ENCODE measurements around the gene PPIF.

PPIF gene

GRCh38 chr10:79393924-79394610, 46.8 kb downstream of the PPIF start:
- no peaks in the 10 kb centered on the region for H3K36me3 ChIP-seq (replicated peaks in 1 of 2; ENCODE audit: control insufficient read depth in 2 of 2, insufficient read depth in 2 of 2, low read length in 2 of 2)
- H2BK5ac ChIP-seq (ENCODE audit: low read length), result no peak overlapping the region
- H2BK120ac ChIP-seq (ENCODE audit: low read depth, low read length), result no peak overlapping the region
- H3K4me3 ChIP-seq (ENCODE audit: low read length in 2 of 2), result no peak overlapping the region
- no peak overlapping the region for H2AFZ ChIP-seq (ENCODE audit: low read length)
- H3K9me3 ChIP-seq (replicated peaks in 1 of 2; ENCODE audit: control insufficient read depth in 2 of 2, insufficient read depth in 1 of 2, low read depth in 1 of 2, low read length in 2 of 2), result no peaks in the 10 kb centered on the region
- no CpG with 5 or more reads among the region's 17 CpGs for WGBS, 2 donors (ENCODE audit: extremely low coverage in 2 of 2, insufficient read length in 2 of 2, insufficient replicate concordance in 1 of 2)
- H2BK15ac ChIP-seq (ENCODE audit: low read length), result no peak overlapping the region
- no peaks in the 10 kb centered on the region for H3K27me3 ChIP-seq (ENCODE audit: control insufficient read depth in 3 of 3, insufficient read depth in 3 of 3, low read depth in 1 of 3, low read length in 3 of 3)
- H3K18ac ChIP-seq (ENCODE audit: low read length), result no peak overlapping the region
- H3K79me1 ChIP-seq (ENCODE audit: low read depth, low read length), result no peaks in the 10 kb centered on the region
- no peak overlapping the region for H3K23ac ChIP-seq (ENCODE audit: low read depth, low read length, poor library complexity)
- H3K27ac ChIP-seq (replicated peaks; ENCODE audit: low read length), result no peak overlapping the region
- no peak for DNase-seq (ENCODE audit: low spot score)
- no peak overlapping the region for H2BK12ac ChIP-seq (ENCODE audit: low read length)
- no peak overlapping the region for H4K91ac ChIP-seq (ENCODE audit: low read depth, low read length, poor library complexity)
- H2AK5ac ChIP-seq (ENCODE audit: low read depth, low read length), result no peak overlapping the region
- no peak overlapping the region for H3K4ac ChIP-seq (ENCODE audit: low read length)
- no peak overlapping the region for H3K9ac ChIP-seq (ENCODE audit: low read depth, low read length, poor library complexity)
- no peak overlapping the region for H3K14ac ChIP-seq (ENCODE audit: low read length)
- no peak overlapping the region for H4K8ac ChIP-seq (ENCODE audit: low read depth, low read length)
- H3K4me2 ChIP-seq (ENCODE audit: insufficient read depth, low read length, poor library complexity, severe bottlenecking), result no peak overlapping the region
- peaks cover 5 to 13% of the 10 kb centered on the region in 2 donors for H3K4me1 ChIP-seq (ENCODE audit: control insufficient read depth in 2 of 2, insufficient read depth in 1 of 2, low read depth in 1 of 2, low read length in 2 of 2)

GRCh38 chr10:79394664-79395063, 47.4 kb downstream of the PPIF start:
- WGBS, 2 donors (ENCODE audit: extremely low coverage in 2 of 2, insufficient read length in 2 of 2, insufficient replicate concordance in 1 of 2), result no CpG with 5 or more reads among the region's 5 CpGs
- Histone ChIP-seq H3K27ac (replicated peaks; ENCODE audit: low read length) (no peak overlapping the region), H3K4me3 (ENCODE audit: low read length in 2 of 2) (no peak overlapping the region), H4K8ac (ENCODE audit: low read depth, low read length) (no peak overlapping the region), H3K36me3 (replicated peaks in 1 of 2; ENCODE audit: control insufficient read depth in 2 of 2, insufficient read depth in 2 of 2, low read length in 2 of 2) (no peaks in the 10 kb centered on the region), H3K27me3 (ENCODE audit: control insufficient read depth in 3 of 3, insufficient read depth in 3 of 3, low read depth in 1 of 3, low read length in 3 of 3) (no peaks in the 10 kb centered on the region), H2BK12ac (ENCODE audit: low read length) (no peak overlapping the region), H3K23ac (ENCODE audit: low read depth, low read length, poor library complexity) (no peak overlapping the region), H2BK120ac (ENCODE audit: low read depth, low read length) (no peak overlapping the region), H2AFZ (ENCODE audit: low read length) (no peak overlapping the region), H3K9ac (ENCODE audit: low read depth, low read length, poor library complexity) (no peak overlapping the region), H3K4me1 (ENCODE audit: control insufficient read depth in 2 of 2, insufficient read depth in 1 of 2, low read depth in 1 of 2, low read length in 2 of 2) (peaks cover 10 to 18% of the 10 kb centered on the region in 2 donors), H2BK5ac (ENCODE audit: low read length) (no peak overlapping the region), H3K79me1 (ENCODE audit: low read depth, low read length) (no peaks in the 10 kb centered on the region), H3K14ac (ENCODE audit: low read length) (no peak overlapping the region), H3K4me2 (ENCODE audit: insufficient read depth, low read length, poor library complexity, severe bottlenecking) (no peak overlapping the region), H3K4ac (ENCODE audit: low read length) (no peak overlapping the region), H3K9me3 (replicated peaks in 1 of 2; ENCODE audit: control insufficient read depth in 2 of 2, insufficient read depth in 1 of 2, low read depth in 1 of 2, low read length in 2 of 2) (no peaks in the 10 kb centered on the region), H2BK15ac (ENCODE audit: low read length) (no peak overlapping the region), H4K91ac (ENCODE audit: low read depth, low read length, poor library complexity) (no peak overlapping the region), H2AK5ac (ENCODE audit: low read depth, low read length) (no peak overlapping the region), H3K18ac (ENCODE audit: low read length) (no peak overlapping the region)
- DNase-seq (ENCODE audit: low spot score), result no peak

- no peak overlapping the region for H3K4me2 ChIP-seq (ENCODE audit: insufficient read depth, low read length, poor library complexity, severe bottlenecking)
- no peak overlapping the region for H3K4ac ChIP-seq (ENCODE audit: low read length)
- no peaks in the 10 kb centered on the region for H3K36me3 ChIP-seq (replicated peaks in 1 of 2; ENCODE audit: control insufficient read depth in 2 of 2, insufficient read depth in 2 of 2, low read length in 2 of 2)
- H3K9ac ChIP-seq (ENCODE audit: low read depth, low read length, poor library complexity), result no peak overlapping the region
- H2BK15ac ChIP-seq (ENCODE audit: low read length), result no peak overlapping the region
- H3K9me3 ChIP-seq (replicated peaks in 1 of 2; ENCODE audit: control insufficient read depth in 2 of 2, insufficient read depth in 1 of 2, low read depth in 1 of 2, low read length in 2 of 2), result no peaks in the 10 kb centered on the region
- no peaks in the 10 kb centered on the region for H3K27me3 ChIP-seq (ENCODE audit: control insufficient read depth in 3 of 3, insufficient read depth in 3 of 3, low read depth in 1 of 3, low read length in 3 of 3)
- no peak overlapping the region for H4K8ac ChIP-seq (ENCODE audit: low read depth, low read length)
- no peak overlapping the region for H2BK120ac ChIP-seq (ENCODE audit: low read depth, low read length)
- H2BK12ac ChIP-seq (ENCODE audit: low read length), result no peak overlapping the region
- no peak overlapping the region for H3K18ac ChIP-seq (ENCODE audit: low read length)
- no peak overlapping the region for H3K4me3 ChIP-seq (ENCODE audit: low read length in 2 of 2)
- no peak overlapping the region for H2AK5ac ChIP-seq (ENCODE audit: low read depth, low read length)
- H2AFZ ChIP-seq (ENCODE audit: low read length), result no peak overlapping the region
- no peak overlapping the region for H4K91ac ChIP-seq (ENCODE audit: low read depth, low read length, poor library complexity)
- no peak overlapping the region for H3K14ac ChIP-seq (ENCODE audit: low read length)
- no peak overlapping the region for H3K23ac ChIP-seq (ENCODE audit: low read depth, low read length, poor library complexity)
- H3K79me1 ChIP-seq (ENCODE audit: low read depth, low read length), result no peaks in the 10 kb centered on the region
- no peak overlapping the region for H2BK5ac ChIP-seq (ENCODE audit: low read length)
- WGBS, 2 donors (ENCODE audit: extremely low coverage in 2 of 2, insufficient read length in 2 of 2, insufficient replicate concordance in 1 of 2), result no CpG with 5 or more reads among the region's 5 CpGs
- H3K27ac ChIP-seq (replicated peaks; ENCODE audit: low read length), result no peak overlapping the region
- peaks cover 13 to 21% of the 10 kb centered on the region in 2 donors for H3K4me1 ChIP-seq (ENCODE audit: control insufficient read depth in 2 of 2, insufficient read depth in 1 of 2, low read depth in 1 of 2, low read length in 2 of 2)
- no peak for DNase-seq (ENCODE audit: low spot score)
Observed at GRCh38 chr10:79396520-79396919, 49.3 kb downstream of the PPIF start.

- no peak overlapping the region for H2BK120ac ChIP-seq (ENCODE audit: low read depth, low read length)
- no peaks in the 10 kb centered on the region for H3K79me1 ChIP-seq (ENCODE audit: low read depth, low read length)
- H2BK12ac ChIP-seq (ENCODE audit: low read length), result no peak overlapping the region
- no peak overlapping the region for H3K18ac ChIP-seq (ENCODE audit: low read length)
- H4K91ac ChIP-seq (ENCODE audit: low read depth, low read length, poor library complexity), result no peak overlapping the region
- H2AK5ac ChIP-seq (ENCODE audit: low read depth, low read length), result no peak overlapping the region
- no peak overlapping the region for H3K27ac ChIP-seq (replicated peaks; ENCODE audit: low read length)
- H3K4ac ChIP-seq (ENCODE audit: low read length), result no peak overlapping the region
- no peak for DNase-seq (ENCODE audit: low spot score)
- H3K9me3 ChIP-seq (replicated peaks in 1 of 2; ENCODE audit: control insufficient read depth in 2 of 2, insufficient read depth in 1 of 2, low read depth in 1 of 2, low read length in 2 of 2), result no peaks in the 10 kb centered on the region
- H3K4me2 ChIP-seq (ENCODE audit: insufficient read depth, low read length, poor library complexity, severe bottlenecking), result no peak overlapping the region
- H4K8ac ChIP-seq (ENCODE audit: low read depth, low read length), result no peak overlapping the region
- no peak overlapping the region for H3K4me3 ChIP-seq (ENCODE audit: low read length in 2 of 2)
- no peak overlapping the region for H2BK5ac ChIP-seq (ENCODE audit: low read length)
- no peak overlapping the region for H2BK15ac ChIP-seq (ENCODE audit: low read length)
- peaks cover 13 to 21% of the 10 kb centered on the region in 2 donors for H3K4me1 ChIP-seq (ENCODE audit: control insufficient read depth in 2 of 2, insufficient read depth in 1 of 2, low read depth in 1 of 2, low read length in 2 of 2)
- H3K36me3 ChIP-seq (replicated peaks in 1 of 2; ENCODE audit: control insufficient read depth in 2 of 2, insufficient read depth in 2 of 2, low read length in 2 of 2), result no peaks in the 10 kb centered on the region
- no peak overlapping the region for H3K9ac ChIP-seq (ENCODE audit: low read depth, low read length, poor library complexity)
- H3K27me3 ChIP-seq (ENCODE audit: control insufficient read depth in 3 of 3, insufficient read depth in 3 of 3, low read depth in 1 of 3, low read length in 3 of 3), result no peaks in the 10 kb centered on the region
- no peak overlapping the region for H2AFZ ChIP-seq (ENCODE audit: low read length)
- H3K23ac ChIP-seq (ENCODE audit: low read depth, low read length, poor library complexity), result no peak overlapping the region
- no CpG with 5 or more reads among the region's 6 CpGs for WGBS, 2 donors (ENCODE audit: extremely low coverage in 2 of 2, insufficient read length in 2 of 2, insufficient replicate concordance in 1 of 2)
- H3K14ac ChIP-seq (ENCODE audit: low read length), result no peak overlapping the region
Observed at GRCh38 chr10:79397051-79397450, 49.8 kb downstream of the PPIF start.
